Subcutaneous adipose tissue (tissue), 4 donors: ENCODE measurements around the gene SEC24B. TPM values are rescaled to one million over a fixed set of nuclear protein-coding genes. Genes with fewer than 3 reads are reported as not detected.

Source experiments
- total RNA-seq, 4 donors: library from RNA; depleted of rRNA; stranded (reverse); fragments of >200 nt; gene quantifications; one replicate each; pipeline ENCODE4 v1.1.0, GENCODE V29; 2016
- TF ChIP-seq, protein P1 (sequence below): fragments of 450-650 bp; IDR thresholded peaks from one replicate; pipeline ENCODE4 v1.5.1; 2016; ENCODE audit warnings: low read depth, mild to moderate bottlenecking, control low read depth, antibody characterized with exemption, moderate library complexity

The SEC24B gene
- total RNA-seq, 4 donors from 2014 or later, result 36.9 to 50.9 (median 44.0) TPM

DNA sequence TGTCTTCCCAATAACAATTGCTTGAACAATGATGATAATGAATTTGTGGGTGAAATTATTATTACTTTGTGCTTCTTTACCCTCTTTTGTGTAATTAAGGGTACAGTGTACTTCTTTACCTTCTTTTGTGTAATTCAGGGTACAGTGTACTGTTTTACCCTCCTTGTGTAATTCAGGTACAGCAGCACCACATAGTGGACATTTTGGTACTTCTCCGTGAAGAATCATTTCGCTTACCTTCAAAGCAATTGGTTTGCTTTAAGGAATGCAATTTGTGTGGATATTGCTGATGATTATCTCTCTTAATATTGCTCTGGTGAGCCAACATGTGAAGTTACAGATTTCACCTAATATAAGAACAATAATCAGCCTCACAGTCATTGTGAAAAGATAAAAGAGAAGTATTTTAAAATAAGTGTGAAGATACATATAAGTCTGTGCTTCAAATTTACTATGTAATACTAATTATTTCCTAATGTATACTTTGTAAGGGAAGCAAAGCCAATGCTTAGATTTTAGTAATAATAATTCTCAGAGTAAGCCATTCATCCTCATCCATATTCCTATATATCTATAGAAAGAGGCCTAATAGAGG is 27.2 kb upstream of the SEC24B start:
- TF ChIP-seq, protein P1, sequence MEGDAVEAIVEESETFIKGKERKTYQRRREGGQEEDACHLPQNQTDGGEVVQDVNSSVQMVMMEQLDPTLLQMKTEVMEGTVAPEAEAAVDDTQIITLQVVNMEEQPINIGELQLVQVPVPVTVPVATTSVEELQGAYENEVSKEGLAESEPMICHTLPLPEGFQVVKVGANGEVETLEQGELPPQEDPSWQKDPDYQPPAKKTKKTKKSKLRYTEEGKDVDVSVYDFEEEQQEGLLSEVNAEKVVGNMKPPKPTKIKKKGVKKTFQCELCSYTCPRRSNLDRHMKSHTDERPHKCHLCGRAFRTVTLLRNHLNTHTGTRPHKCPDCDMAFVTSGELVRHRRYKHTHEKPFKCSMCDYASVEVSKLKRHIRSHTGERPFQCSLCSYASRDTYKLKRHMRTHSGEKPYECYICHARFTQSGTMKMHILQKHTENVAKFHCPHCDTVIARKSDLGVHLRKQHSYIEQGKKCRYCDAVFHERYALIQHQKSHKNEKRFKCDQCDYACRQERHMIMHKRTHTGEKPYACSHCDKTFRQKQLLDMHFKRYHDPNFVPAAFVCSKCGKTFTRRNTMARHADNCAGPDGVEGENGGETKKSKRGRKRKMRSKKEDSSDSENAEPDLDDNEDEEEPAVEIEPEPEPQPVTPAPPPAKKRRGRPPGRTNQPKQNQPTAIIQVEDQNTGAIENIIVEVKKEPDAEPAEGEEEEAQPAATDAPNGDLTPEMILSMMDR, result no peak

DNA sequence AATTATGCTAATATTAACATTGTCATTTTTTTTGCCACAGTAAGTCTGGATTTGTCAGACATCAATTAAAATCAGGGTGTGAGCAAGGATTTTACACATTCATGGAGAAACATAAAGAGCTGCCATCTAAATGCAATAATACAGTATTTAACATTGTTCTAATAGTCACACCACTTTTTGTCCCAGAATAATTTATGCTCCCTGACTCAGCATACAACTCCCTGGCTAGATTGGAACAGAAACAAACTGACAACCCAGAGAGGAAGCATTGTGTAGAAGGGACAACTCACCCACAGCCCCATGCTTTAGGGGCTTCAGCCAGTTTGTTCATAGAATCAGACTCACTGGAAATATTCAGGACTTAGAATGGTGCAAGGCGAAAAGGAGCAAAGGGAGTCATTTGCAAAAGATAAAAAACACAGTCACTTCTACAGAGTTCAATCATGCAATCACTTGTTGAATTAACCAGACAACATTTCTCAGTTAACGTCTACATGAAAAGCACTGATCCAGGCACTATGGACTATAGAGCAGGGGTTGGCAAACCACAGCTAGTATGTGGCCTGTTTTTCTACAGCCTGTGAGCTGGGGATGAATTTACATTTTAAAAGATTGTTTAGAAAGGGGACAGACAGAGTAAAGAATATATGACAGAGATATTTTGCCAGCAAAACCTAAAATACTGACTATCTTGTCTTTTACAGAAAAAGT is 26.4 kb upstream of the SEC24B start:
- TF ChIP-seq, protein P1, result no peak

DNA sequence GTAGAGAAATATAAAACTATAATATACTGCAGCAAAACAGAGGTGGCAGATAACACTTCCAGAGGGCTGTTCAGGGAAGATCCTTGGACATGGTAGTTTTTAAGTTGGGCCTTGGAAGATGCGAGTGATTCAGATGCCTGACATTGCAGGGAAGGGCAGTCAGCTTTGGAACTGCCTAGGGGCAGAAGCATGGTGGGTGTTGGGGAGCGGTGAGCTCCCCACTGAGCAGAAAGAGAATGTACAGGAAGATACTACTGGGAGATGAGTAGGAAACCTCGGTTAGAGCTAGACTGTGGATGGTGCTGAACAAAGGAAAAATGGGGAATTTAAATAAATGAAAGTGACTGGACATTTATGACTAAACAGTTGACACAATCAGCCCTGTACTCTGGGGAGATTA is 24.9 kb upstream of the SEC24B start:
- TF ChIP-seq, protein P1, result no peak

DNA sequence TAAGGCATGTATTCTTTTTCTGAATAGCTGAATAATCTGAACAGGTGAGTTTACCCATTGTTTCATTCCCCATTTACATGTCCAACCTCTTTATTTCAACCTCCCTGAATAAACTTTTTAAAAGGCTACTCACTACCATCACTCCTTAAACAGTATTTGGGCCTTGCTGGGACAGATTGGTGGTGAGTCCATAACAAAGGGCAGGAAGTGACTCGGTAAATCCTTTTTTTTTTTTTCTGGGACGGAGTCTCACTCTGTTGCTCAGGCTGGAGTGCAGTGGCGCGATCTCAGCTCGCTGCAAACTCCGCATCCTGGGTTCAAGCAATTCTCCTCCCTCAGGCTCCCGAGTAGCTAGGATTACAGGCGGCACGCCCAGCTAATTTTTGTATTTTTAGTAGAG is 23.4 kb upstream of the SEC24B start:
- TF ChIP-seq, protein P1, result no peak

DNA sequence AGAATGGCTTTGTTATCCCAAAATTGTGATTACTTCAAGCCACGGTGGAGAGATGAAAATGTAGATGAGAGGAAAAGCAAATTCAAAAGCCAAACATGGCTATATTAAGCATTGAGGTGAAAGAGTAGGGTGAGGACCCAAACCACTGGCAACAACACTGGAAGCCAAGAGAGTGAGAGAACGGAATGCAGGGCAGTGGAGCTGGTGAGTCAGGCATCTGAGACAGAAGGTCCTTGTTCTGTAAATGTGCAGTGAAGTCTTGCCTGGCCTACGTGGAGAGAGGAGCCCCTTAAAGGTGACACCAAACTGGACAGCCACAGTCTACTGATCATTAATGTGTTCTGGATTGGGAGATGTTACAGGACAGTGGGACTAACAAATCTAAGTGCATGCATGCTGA is 22.8 kb upstream of the SEC24B start:
- TF ChIP-seq, protein P1, result no peak

DNA sequence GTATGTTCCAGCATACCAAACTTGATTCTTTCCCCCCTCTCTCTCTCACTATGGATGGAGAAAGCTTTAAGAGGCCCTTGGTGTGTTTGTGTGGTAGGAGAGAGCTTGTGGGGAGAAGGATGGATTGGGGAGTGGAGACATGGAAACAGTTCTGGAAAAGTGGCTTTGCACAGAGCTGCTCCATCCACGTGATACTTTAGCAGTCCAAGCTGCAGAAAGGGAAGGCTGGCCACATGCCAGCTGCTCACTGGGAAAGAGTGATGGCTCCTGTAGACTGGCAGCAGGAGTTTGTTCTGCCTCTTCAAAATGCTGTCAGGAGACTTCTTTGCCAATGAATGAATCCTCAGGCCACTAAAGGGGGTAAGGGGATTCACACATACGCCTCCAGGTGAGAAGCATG is 21.7 kb upstream of the SEC24B start:
- TF ChIP-seq, protein P1, result no peak

DNA sequence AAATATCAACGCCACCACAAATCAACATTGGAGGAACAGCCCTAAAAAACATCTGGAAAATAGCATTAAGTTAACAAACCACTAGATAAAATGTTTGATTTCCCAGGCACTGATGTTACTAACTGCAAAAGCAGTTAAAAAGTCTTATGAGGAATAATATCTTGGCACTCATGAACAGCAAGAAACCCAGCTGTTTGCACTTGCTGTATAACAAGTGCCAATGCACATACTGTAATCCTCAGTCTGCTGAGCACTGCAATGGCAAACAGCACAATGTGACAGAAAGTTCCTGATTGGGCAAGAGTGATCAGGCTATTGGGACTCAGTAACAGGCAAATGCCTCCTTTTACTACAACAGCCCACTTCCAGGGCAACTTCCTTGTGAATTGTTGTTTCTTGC is 20.8 kb upstream of the SEC24B start:
- TF ChIP-seq, protein P1, result no peak
